ENCODE measurements around the gene DLG2.

DLG2 gene

GRCh38 chr11:84215672-84216071 is 1411.5 kb downstream of the DLG2 start:
- no peak overlapping the region for H3K27ac ChIP-seq (ENCODE audit: low read depth, low read length, poor library complexity, severe bottlenecking)
- H3K4me3 ChIP-seq (ENCODE audit: low read depth, low read length, poor library complexity, severe bottlenecking), result no peak overlapping the region
- TF ChIP-seq EZH2 (IDR thresholded peaks at IDR 0.05; ENCODE audit: borderline replicate concordance, low read length) (no peak), CTCF (IDR thresholded peaks at IDR 0.05; ENCODE audit: low read length) (no peak)

GRCh38 chr11:84214557-84214956 is 1412.6 kb downstream of the DLG2 start:
- H3K9me3 ChIP-seq (ENCODE audit: low read length), result no peaks in the 10 kb centered on the region
- peaks cover 3% of the 10 kb centered on the region for H3K4me1 ChIP-seq (ENCODE audit: insufficient read depth, low read length, severe bottlenecking)
- H3K79me2 ChIP-seq (ENCODE audit: insufficient read depth, low read length), result no peaks in the 10 kb centered on the region
- H3K27me3 ChIP-seq (ENCODE audit: insufficient read depth, low read length), result no peaks in the 10 kb centered on the region
- H3K36me3 ChIP-seq (ENCODE audit: insufficient read depth, low read length), result no peaks in the 10 kb centered on the region
- H3K27ac ChIP-seq (ENCODE audit: low read depth, low read length, poor library complexity, severe bottlenecking), result no peak overlapping the region
- no peak overlapping the region for H3K4me2 ChIP-seq (ENCODE audit: low read length)
- H3F3A ChIP-seq (ENCODE audit: insufficient read depth, low read length), result no peaks in the 10 kb centered on the region; the same call in 1 of the 2 replicates
- no peak overlapping the region for H3K4me3 ChIP-seq (ENCODE audit: low read depth, low read length, poor library complexity, severe bottlenecking)
- TF ChIP-seq CTCF (IDR thresholded peaks at IDR 0.05; ENCODE audit: low read length) (no peak), EZH2 (IDR thresholded peaks at IDR 0.05; ENCODE audit: borderline replicate concordance, low read length) (no peak)
- no peaks in the 10 kb centered on the region for H4K20me1 ChIP-seq (ENCODE audit: insufficient read depth, low read length)
- no peak overlapping the region for H3K9ac ChIP-seq (ENCODE audit: low read length)
- H3K9me2 ChIP-seq (ENCODE audit: low read depth, low read length), result no peaks in the 10 kb centered on the region
- H2AFZ ChIP-seq (ENCODE audit: low read length), result no peak overlapping the region

More at GRCh38 chr11:84215672-84216071, 1411.5 kb downstream of the DLG2 start:
- Histone ChIP-seq H2AFZ (ENCODE audit: low read length) (no peak overlapping the region), H3K27me3 (ENCODE audit: insufficient read depth, low read length) (no peaks in the 10 kb centered on the region), H3K9me2 (ENCODE audit: low read depth, low read length) (no peaks in the 10 kb centered on the region), H3K79me2 (ENCODE audit: insufficient read depth, low read length) (no peaks in the 10 kb centered on the region), H3K4me1 (ENCODE audit: insufficient read depth, low read length, severe bottlenecking) (peaks cover 3% of the 10 kb centered on the region), H3K36me3 (ENCODE audit: insufficient read depth, low read length) (no peaks in the 10 kb centered on the region), H3K4me2 (ENCODE audit: low read length) (no peak overlapping the region), H4K20me1 (ENCODE audit: insufficient read depth, low read length) (no peaks in the 10 kb centered on the region), H3K9ac (ENCODE audit: low read length) (no peak overlapping the region), H3K9me3 (ENCODE audit: low read length) (no peaks in the 10 kb centered on the region), H3F3A (ENCODE audit: insufficient read depth, low read length) (no peaks in the 10 kb centered on the region; the same call in 1 of the 2 replicates)

- Histone ChIP-seq H3K4me3 (ENCODE audit: low read depth, low read length, poor library complexity, severe bottlenecking) (peak overlapping the region; percentile 46), H2AFZ (ENCODE audit: low read length) (no peak overlapping the region), H3K9me2 (ENCODE audit: low read depth, low read length) (no peaks in the 10 kb centered on the region), H3F3A (ENCODE audit: insufficient read depth, low read length) (no peaks in the 10 kb centered on the region; the same call in 1 of the 2 replicates), H3K9ac (ENCODE audit: low read length) (no peak overlapping the region), H3K36me3 (ENCODE audit: insufficient read depth, low read length) (no peaks in the 10 kb centered on the region), H3K27ac (ENCODE audit: low read depth, low read length, poor library complexity, severe bottlenecking) (no peak overlapping the region), H3K79me2 (ENCODE audit: insufficient read depth, low read length) (no peaks in the 10 kb centered on the region), H4K20me1 (ENCODE audit: insufficient read depth, low read length) (no peaks in the 10 kb centered on the region), H3K4me1 (ENCODE audit: insufficient read depth, low read length, severe bottlenecking) (peaks cover 3% of the 10 kb centered on the region), H3K27me3 (ENCODE audit: insufficient read depth, low read length) (no peaks in the 10 kb centered on the region), H3K4me2 (ENCODE audit: low read length) (peak overlapping the region; percentile 20), H3K9me3 (ENCODE audit: low read length) (no peaks in the 10 kb centered on the region)
- TF ChIP-seq EZH2 (IDR thresholded peaks at IDR 0.05; ENCODE audit: borderline replicate concordance, low read length) (no peak), CTCF (IDR thresholded peaks at IDR 0.05; ENCODE audit: low read length) (no peak)
These were observed 1414.4 kb downstream of the DLG2 start for GRCh38 chr11:84212468-84213390.

Data from OCI-LY1 (cell line).